H1 (cell line): ENCODE data around the gene ZNF182. TPM values are rescaled to one million over a fixed set of nuclear protein-coding genes. Genes with fewer than 3 reads are reported as not detected.

Experiments
- ASH2L ChIP-seq: fragments of 200-600, 300-600 bp; sonication (generic); IDR thresholded peaks from one replicate; pipeline ENCODE4 v1.7.1; 2017; ENCODE audit warnings: low read length
- HDAC2 ChIP-seq, 2 experiments: fragments of 300-600 bp in 1 of 2; sonication (generic) in 1 of 2; IDR thresholded peaks; 2 replicates each; pipeline ENCODE4 v1.6.1; 2011 to 2012; ENCODE audit warnings: low read depth in 2 of 2, low read length in 2 of 2, mild to moderate bottlenecking in 2 of 2, moderate library complexity in 2 of 2, borderline replicate concordance in 1 of 2, inconsistent platforms in 1 of 2
- JUND ChIP-seq: IDR thresholded peaks from 2 replicates; pipeline ENCODE4 v1.6.1; 2011; ENCODE audit warnings: mild to moderate bottlenecking, improper control_type of control experiment, low read length
- SIX5 ChIP-seq: IDR thresholded peaks from 2 replicates; pipeline ENCODE4 v1.6.1; 2011; ENCODE audit warnings: mild to moderate bottlenecking, low read depth, low read length
- polyA plus RNA-seq, 7 experiments: library from polyadenylated mRNA; depleted of rRNA in 3 of 7; stranded (reverse) in 5 of 7; unstranded in 2 of 7; fragments of >200 nt in 5 of 7; fragments of 200-250 nt in 2 of 7; gene quantifications; 1 replicate in 5 of 7; 2 replicates in 1 of 7; 4 replicates in 1 of 7; pipeline versions ENCODE4 v1.2.1 to v1.2.3, GENCODE V29; 2011 to 2013; ENCODE audit warnings: missing spikeins in 2 of 7, mixed read lengths in 2 of 7
- total RNA-seq: library from RNA; stranded (reverse); fragmentation: NEBNext Ultra II Directional; extraction: Animal tissue kit (Norgen Biotek cat#: 25700); gene quantifications from 2 replicates; pipeline ENCODE4 v1.2.1, GENCODE V29; 2021

ZNF182 gene
- total and polyA plus RNA-seq, 2 of the 8 experiments (the other 6 are each of a cell fraction or from before 2014, with no cell fraction given): 1.3 to 8.2 TPM

DNA sequence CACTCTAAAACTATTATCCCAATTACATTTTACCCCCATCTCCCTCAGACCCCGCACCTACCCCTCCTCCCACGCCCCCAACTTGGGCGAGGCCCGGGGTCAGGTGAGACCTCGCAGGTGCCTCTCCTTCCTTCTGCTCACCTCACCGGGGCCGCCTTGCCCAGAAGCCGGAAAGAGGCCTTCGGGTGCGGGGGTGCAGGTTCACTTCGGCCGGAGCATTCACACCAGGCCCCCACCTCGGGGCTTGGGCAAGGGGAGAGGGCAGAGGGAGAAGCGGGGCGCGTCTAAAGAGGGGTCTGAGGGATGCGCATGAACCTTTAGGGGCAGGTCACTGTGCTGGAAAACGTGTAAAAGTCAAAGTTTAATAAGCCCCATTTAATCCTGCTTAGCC, 427 bp downstream of the ZNF182 start (continued):
- TF ChIP-seq JUND (no peak), SIX5 (no peak), ASH2L (no peak), HDAC2 (IDR thresholded peaks at IDR 0.05; ENCODE audit: borderline replicate concordance in 1 of 2, low read depth in 2 of 2, low read length in 2 of 2) (no peak)
